HL-60/S4 treated with retinoic acid at 250 ng/mL for 4 days and 3 days (cell line): ENCODE data around the gene NTMT1.

Source experiments
- in situ Hi-C: fragments of 300-500 bp; cut with MboI; formaldehyde crosslinking; loops from 2 replicates; pipeline ENCODE4 v1.7.0; 2022; ENCODE audit warnings: low sequenced_read_pairs

Gene NTMT1

DNA sequence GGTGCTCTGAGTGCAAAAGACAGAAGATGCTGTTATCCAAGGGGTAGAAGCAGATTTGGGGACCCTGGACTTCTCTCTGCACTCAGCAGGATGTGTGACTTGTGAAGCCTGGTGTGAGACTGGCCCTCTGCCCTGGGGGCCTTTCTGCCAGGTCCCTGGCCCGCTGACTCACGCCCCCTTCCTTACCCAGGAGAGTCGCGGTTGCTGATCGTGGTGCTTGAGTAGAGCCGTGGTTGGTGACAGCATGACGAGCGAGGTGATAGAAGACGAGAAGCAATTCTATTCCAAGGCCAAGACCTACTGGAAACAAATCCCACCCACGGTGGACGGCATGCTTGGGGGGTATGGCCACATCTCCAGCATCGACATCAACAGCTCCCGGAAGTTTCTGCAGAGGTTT, 6.5 kb downstream of the NTMT1 start:
- in situ Hi-C loops = no loop called here

DNA sequence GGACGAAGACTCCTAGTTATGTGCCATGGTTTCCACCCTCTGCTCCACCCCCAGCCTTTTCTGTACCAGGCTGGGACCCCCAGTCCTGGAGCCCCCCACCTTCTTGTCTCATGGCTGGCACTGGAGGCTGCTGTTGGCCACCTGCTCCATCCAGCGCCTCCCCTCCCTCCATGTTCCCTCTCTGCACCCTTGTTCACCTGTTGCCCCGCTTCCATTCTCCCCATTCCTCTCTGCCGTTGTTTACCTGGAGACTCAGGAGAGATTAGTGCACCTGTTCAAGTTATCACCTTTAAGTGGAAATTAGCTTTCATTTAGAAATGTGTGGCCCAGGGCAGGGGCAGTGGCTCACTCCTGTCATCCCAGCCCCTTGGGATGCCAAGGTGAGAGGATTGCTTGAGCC, 7.2 kb downstream of the NTMT1 start:
- in situ Hi-C loops = no loop called here

DNA sequence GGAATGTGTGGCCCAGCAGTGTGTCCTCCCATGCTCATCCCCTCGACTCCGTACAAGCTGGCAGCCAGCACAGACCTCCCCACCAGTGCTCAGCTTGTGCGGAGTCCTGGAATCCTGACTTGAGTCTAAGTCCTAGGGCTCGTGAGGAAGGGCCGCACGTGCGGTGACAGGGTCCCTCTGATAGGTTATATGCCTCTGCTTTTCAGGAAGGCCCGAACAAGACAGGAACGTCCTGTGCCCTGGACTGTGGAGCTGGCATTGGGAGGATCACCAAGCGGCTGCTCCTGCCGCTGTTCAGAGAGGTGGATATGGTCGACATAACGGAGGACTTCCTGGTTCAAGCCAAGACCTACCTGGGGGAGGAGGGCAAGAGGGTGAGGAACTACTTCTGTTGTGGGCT, 7.9 kb downstream of the NTMT1 start:
- in situ Hi-C loops = no loop called here

DNA sequence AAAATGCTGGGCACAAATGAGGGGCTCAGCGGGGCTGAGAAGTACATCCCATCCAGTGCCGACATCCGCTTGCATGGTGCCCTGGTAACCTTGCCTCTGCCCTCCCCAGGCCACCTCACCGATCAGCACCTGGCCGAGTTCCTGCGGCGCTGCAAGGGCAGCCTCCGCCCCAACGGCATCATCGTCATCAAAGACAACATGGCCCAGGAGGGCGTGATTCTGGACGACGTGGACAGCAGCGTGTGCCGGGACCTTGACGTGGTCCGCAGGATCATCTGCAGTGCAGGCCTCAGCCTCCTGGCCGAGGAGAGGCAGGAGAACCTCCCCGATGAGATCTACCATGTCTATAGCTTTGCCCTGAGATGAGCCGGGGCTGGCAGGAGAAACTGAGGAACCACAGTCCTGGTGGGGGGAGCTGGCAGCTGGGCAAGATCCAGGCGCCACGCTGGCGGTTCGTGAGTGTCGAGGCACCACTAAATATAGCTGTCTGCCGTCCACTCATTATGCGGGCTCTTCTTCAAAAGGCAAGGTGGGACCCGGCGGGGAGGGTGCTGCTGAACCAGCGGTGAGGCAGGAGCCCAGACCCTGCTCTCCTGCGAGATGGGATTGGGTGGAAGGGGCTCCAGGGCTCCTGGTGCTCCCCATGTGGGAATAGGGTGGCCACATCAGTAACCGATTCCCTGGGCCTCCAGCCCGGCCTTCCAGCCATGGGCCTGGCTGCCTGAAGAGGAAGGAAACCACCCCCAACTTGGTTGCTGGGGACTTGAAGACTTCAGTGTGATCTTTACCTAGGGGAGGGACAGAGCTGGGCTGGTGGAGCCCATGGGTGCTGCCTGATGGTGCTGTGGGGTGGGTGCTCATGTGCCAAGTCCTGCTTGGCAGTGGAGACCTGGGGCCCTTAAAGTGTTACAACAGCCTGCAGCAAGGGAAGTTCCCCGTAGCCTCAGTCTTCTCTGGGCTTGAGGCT, 9.4 kb downstream of the NTMT1 start:
- in situ Hi-C loops = loop anchor here (5.0 kb wide), 1 partner anchor 147 kb away; no protein-coding TSS in a partner anchor

DNA sequence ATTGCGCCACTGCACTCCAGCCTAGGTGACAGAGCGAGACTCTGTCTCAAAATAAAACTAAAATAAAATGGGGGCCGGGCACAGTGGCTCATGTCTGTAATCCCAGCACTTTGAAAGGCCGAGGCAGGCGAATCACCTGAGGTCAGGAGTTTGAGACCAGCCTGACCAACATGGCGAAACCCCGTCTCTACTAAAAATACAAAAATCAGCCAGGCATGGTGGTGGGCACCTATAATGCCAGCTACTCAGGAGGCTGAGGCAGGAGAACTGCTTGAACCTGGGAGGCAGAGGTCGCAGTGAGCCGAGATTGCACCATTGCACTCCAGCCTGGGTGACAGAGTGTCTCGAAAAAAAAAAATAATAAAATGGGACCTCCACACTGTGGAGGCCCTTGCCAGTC, 10.4 kb downstream of the NTMT1 start:
- in situ Hi-C loops = loop anchor here (5.0 kb wide), 1 partner anchor 146 kb away; no protein-coding TSS in a partner anchor

DNA sequence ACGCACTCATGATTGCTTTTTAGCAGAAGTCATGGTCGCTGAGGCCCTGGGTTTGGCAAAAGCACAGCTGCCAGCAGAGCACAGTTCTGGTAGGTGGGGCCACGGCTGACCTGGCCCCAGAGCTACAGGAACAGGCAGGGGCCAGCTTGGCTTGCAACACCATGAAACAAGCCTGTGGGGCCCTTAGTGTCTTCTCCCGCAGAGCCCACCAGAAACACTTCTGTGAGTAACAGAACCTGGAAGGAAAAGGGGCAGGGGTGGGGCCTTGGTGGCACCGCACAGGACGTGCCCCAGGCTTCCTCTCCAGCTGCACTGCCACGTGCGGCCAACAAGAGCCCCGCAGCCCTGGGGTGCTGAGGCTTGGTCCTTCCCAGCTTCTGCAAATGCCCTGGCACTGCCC, 11.1 kb downstream of the NTMT1 start:
- in situ Hi-C loops = loop anchor here (5.0 kb wide), 1 partner anchor 145 kb away; no protein-coding TSS in a partner anchor

DNA sequence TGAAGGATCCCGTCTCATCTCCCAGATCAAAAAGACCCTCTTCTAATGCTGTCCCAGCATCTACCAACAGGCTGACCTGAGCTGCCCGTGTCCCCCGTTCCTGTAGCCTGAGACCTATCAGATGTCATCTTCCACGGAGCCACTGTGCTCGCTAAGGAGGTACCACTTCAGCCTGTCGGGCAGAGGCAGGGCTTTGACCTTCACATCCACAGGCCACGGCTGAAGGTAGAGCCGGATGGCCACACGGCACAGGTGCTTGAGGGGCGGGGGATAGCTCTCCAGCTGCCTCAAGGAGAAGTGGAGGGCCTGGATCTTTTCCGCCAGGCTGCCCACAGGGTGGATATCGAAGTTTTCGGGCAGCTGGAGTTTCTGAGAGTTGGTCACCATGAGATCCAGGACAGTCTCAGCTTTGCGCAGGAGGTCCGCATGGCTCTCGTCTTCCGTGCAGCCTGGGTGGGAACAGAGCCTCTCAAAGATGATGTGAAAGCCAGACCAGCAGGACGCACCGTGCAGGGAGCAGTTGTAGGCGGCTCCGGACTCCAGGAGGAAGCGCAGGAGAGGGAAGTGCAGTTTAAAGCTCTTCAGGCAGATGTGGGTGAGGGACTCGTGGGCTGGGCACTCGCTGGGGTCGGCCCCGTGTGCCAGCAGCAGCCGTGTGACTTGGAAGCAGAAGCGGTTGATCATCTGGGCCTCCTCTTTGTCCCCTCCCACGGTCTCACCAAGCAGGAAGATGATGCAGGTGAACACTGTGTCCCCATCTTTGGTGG, 11.9 kb downstream of the NTMT1 start:
- in situ Hi-C loops = loop anchor here (5.0 kb wide), 1 partner anchor 144 kb away; no protein-coding TSS in a partner anchor

DNA sequence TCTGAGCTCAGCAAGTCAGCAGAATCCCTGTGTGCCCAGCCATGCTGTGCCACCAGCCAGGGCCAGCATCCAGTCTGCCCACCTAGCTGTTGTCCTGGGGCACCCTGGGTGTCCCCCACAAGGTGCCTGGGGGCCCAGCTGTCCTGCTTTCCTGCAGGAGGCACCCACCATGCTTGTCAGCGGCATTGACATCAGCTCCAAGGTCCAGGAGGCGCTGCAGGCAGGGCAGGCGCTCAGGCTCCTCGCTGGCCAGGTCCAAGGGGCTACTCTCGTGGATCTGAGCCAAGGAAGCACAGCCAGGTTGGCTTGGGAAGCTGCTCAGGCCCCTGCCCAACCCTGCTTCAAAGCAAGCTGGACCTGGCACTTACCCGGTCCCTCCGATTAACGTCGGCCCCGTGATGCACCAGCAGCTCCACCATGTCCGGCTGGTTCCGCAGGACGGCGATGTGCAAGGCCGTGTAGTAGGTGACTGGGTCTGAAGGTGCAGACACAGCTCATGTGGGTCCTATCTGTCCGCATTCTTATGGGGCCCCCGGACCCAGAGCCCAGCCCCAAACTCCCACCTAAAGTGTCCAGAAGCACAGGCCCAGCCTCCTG, 13.2 kb downstream of the NTMT1 start:
- in situ Hi-C loops = loop anchor here (5.0 kb wide), 1 partner anchor 143 kb away; no protein-coding TSS in a partner anchor

DNA sequence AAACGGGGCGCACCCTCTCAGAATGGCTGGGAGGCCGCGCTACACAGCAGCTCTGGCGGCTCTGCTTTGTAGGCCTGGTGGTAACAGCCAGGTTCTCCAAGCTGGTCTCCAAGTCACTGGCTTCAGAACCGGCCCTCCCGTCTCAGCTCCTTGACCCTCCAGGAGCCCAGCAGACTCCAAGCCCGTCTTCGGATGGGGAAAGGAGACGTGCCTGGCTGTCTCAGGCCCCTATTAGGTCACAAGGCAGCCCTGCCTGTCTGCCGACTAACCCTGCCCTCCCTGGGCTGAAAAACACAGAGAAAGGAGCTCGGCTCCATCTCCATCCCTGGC, 13.8 kb downstream of the NTMT1 start:
- in situ Hi-C loops = loop anchor here (5.0 kb wide), 1 partner anchor 143 kb away; no protein-coding TSS in a partner anchor

DNA sequence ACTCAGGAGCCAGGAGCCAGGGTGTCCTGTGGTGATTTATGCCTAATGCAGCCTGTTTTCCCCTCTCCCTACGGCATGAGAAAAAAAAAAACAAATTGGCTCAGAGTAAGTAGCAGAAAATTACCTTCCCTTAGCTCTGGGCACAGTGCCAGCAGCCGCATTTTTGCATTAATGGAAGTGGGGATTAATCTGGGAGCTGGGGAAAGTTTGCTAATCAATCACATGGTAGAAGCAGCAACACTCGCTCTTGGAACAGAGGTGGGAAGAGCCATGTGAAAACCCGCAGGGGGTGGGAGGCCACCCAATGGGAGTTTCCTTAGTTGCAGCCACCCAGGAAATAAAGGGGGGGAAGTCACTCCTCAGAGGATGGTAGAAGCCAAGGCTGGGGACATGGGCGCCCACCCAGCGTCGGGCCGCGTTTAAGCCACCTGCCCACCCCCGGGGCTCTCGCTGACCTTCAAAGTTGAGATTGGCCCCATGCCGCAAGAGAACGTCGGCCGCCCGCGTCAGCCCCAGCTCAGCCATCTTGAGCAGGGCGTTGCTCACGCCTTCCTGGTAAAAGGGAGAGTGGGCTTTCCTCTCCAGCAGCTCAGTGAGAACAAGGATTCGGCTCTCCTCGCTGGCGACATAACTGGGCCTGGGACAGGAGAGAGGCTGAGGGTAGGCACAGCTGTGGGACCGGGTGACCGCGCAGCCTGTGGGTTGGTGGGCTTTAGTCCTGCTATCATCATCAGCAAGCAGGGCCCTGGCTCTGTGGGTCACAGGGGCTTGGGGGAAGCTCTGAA, 14.3 kb downstream of the NTMT1 start:
- in situ Hi-C loops = no loop called here

DNA sequence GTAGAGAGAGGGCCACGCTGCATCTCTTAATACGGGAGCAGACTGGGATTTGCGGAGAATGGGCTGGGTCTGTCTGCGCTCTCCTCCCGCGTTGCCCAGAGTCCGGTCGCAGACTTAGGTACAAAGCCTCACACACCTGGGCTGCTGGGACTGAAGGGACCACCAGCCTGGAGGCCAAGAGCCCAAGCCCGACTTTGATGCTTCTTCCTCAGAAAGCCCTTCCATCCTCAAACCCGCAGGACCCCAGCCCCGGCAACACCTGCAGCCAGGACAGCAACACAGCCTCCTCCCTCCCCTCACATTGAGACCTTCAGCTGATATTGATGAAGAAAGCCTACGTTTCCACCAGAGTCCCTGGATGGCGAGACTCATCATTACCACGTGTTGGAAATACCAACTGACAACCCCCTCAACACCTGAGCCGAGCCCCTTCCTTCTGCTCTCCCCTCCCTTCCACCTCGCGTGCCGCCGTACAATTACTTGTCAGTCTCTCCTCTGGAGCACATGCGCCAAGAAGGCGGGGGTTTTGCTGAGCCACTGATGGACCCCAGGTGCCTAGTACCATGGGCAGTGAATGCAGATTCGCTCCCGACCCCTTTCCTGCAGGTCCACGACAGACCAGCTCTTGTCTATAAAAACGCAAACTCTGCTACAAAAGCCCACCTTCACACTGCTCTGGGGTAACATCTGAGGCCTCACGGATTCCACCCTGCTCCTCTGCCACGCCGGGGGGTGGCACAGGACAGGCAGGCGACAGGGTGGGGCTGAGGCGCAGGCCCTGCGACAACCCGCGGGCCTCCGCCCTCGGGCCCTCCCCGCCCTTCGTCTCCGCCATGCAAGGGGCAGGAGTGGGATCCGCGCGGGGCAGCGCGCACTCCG, 15.1 kb downstream of the NTMT1 start:
- in situ Hi-C loops = no loop called here

DNA sequence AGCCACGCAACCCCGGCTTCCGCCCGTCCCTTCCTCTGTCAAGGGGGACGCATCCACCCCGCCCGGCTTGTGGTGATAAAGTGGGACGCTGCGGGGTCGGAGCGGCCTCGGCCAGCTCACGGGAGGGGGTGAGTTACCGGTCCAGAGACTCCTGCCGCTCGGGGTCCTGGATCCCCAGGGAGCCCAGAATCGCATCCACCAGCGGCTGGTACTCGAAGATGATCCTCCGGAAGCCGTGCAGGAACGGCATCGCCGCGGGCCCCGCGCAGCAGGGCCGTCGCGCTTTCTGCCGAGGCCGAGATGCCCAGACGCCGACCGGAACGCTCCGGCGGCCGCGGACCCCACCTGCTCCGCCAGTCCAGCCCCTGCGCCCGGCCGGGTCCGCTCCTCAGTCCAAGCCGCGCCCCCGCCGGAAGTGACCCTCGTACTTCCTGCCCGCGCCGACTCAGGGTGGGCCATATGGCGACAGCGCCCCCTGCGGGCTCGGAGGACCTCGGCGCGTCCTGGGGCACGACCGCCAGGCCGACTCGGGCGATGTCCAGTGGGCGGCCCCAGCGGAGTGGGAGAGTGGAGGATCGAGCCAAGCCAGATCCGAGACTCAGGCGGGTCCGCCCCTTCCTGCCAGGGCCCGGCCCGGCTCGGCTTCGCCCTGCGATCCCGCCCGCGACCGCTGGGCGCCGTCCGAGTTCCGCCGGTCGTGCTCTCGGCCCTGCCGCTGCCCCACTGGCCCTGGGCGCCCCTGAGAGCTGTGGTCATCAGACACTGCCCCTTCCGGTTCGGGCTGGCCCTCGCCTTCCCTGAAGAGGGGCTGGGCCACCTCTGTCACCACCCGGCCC, 16.0 kb downstream of the NTMT1 start, which contains the start of gene ASB6:
Gene ASB6, minus strand, starts transcription at position 402 of the 836 bp plus-strand sequence. Its CDS starts 152 bp downstream, at position 250.
- in situ Hi-C loops = no loop called here

DNA sequence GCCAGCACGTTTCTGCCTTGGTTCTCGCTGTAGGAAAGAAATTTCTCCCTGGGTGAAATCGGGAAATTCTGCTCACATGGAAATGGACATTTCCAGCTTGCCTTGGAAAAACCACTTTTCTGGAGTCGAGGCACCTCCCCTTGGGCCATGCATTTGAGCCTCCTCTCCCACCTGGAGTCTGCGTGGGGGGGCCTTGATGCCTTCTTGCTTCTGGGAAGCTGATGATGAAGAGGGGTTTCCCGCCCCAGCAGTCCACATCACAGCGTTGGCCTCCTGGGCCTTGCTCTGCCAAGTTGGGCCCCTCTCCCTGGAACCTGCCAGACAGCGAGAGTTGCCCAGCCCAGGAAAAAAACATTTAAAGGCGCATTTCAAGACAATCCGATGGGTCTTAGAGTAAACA, 17.7 kb downstream of the NTMT1 start:
- in situ Hi-C loops = no loop called here

DNA sequence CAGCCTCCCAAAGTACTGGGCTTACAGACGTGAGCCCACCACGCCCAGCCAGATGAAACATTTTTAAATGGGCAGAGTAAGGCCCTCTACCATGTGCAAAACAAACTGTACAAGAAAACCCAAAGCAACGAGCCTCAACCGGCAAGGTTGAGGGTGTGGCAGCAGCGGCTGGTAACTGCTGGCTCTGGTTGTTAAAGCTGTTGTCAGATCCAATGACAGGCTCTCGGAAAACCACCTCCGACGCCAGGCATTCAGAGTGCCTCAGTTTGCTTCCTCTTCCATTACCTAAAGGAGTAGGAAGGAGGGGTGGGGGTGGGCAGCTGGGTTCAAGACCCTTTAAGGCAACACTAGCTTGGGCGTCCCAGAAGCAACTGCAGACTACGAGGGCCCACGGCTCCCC, 18.4 kb downstream of the NTMT1 start:
- in situ Hi-C loops = no loop called here

DNA sequence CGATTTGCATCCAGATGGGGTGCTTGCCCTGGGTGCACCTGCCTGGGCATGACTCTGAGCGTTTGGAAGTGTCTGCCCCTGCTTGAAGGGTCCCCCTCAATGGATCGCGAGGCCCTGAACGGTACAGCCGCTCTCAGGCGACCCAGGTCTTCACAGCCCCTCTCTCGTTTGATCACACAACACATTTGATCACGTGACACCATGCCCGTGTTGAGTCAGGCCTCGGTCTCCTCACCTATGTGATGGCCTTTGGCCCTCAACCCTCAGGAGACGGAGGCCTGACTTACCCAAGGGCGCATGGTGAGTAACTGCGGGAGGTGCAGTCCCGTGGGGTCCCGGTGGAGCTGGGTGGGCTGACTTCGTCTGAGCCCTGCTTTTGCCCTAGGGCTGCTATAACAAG, 18.9 kb downstream of the NTMT1 start:
- in situ Hi-C loops = no loop called here

DNA sequence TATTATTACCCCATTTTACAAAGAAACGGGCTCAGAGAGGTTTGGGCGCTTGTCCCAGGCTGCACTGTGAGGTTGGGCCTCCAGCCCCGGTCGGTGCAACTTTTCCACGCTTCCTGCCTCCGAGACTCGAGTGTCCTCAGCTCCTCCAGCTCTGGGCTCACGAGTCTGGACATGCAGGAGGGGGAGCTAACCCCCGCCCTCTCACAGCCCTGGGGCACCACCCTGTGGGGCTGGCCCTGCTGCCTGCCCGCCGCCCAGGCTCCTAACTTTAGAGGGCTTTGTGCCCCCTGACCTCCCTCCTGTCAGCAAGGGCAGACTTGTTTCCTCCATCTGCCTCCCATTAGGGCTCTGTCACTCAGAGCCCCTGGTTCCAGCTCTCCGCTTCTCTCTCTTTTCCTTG, 20.3 kb downstream of the NTMT1 start:
- in situ Hi-C loops = no loop called here

DNA sequence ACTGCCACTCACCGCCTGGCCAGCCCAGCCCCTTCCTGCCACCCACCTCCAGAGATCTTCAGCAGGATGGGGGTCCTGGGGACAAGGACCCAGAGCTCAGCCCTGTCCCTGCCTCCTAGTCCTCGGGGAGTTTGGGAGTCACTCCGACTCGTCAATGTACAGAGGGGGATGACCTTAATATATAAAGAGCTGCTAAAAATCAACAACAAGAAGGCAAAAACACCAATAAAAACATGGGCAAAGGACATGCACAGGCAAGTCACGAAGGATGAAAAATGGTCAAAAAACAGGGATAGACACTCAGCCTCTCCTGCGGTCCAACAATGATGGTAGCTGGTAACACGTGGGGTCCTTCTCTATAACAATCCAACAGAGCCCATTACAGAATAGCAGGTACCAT, 20.7 kb downstream of the NTMT1 start:
- in situ Hi-C loops = no loop called here

DNA sequence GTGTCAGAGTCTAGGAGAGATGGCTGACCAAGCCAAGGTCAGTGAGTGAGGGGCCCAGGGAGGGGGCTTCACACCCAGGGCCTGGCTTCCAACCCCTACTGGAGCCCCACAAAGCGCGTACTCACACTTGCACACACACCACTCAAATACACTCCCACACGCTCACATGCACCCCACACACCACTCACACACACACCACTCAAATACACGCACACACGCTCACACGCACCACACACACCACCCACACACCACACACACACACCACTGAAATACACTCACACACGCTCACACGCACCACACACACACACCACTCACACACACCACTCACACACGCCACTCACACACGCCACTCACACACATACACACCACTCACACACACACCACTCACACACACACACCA, 21.7 kb downstream of the NTMT1 start:
- in situ Hi-C loops = no loop called here
